ENCODE data around the gene RSU1. TPM values are rescaled to one million over a fixed set of nuclear protein-coding genes. Genes with fewer than 3 reads are reported as not detected.

The RSU1 gene
- total and polyA plus RNA-seq, 2 of the 13 experiments (the other 11 are each of a cell fraction or from before 2014, with no cell fraction given), result 32.3 to 35.1 TPM

GRCh38 chr10:16700331-16700730 lies 116.9 kb downstream of the RSU1 start:
- FAIRE-seq (no peak), ATAC-seq (no peak)

GRCh38 chr10:16699435-16700057 lies 117.7 kb downstream of the RSU1 start:
- intact Hi-C loops (cut with micrococcal nuclease; ENCODE audit: unreplicated experiment), result no loop called here
- TF ChIP-seq PTBP1 (IDR thresholded peaks at IDR 0.05; ENCODE audit: low read depth, low read length, poor library complexity, severe bottlenecking), result no peak
- Histone ChIP-seq H3K27me3 (ENCODE audit: control insufficient read depth in 1 of 2, insufficient read depth in 2 of 2, low read length in 2 of 2) (no peaks in the 10 kb centered on the region), H3K36me3 (replicated peaks in 1 of 2; ENCODE audit: control insufficient read depth in 1 of 2, insufficient read depth in 2 of 2, low read length in 2 of 2) (no peaks in the 10 kb centered on the region), H3K27ac (ENCODE audit: extremely low read length, insufficient read depth, low read length) (no peak overlapping the region), H3K4me2 (ENCODE audit: low read depth, low read length) (no peak overlapping the region), H3K9ac (ENCODE audit: insufficient read depth, low read depth, low read length) (no peak overlapping the region), H4K20me1 (ENCODE audit: insufficient read depth, low read length) (no peaks in the 10 kb centered on the region), H3K79me2 (ENCODE audit: insufficient read depth, low read length) (no peaks in the 10 kb centered on the region), H3K4me3 (replicated peaks in 1 of 3; ENCODE audit: insufficient read depth in 1 of 3, low read depth in 2 of 3, low read length in 3 of 3) (no peak overlapping the region), H2AFZ (ENCODE audit: low read length) (no peak overlapping the region), H3K4me1 (ENCODE audit: insufficient read depth, low read length) (no peaks in the 10 kb centered on the region), H3K9me3 (ENCODE audit: low read length) (no peaks in the 10 kb centered on the region)
- no TSS peak for BruUV-seq (replicated peaks)
- POLR2A ChIA-PET, result no interaction called here
- in situ Hi-C loops (cut with HindIII; ENCODE audit: extremely low pct_ligation_motif_present, low pct_unique_long_range_greater_than_20kb), result no loop called here
- 90% methylated on average over 13 of the region's 17 CpGs for WGBS (ENCODE audit: low lambda C conversion rate)
- CTCF ChIA-PET (ENCODE audit: low intra/inter-chr PET ratio, low total read pairs), result no interaction called here
- DNase-seq (ENCODE audit: low spot score) (no peak), FAIRE-seq (no peak), ATAC-seq (no peak)

More at GRCh38 chr10:16700331-16700730, 116.9 kb downstream of the RSU1 start:
- no peak overlapping the region for H3K4me2 ChIP-seq (ENCODE audit: low read depth, low read length)
- H4K20me1 ChIP-seq (ENCODE audit: insufficient read depth, low read length), result no peaks in the 10 kb centered on the region
- DNase-seq (ENCODE audit: low spot score), result no peak
- no peaks in the 10 kb centered on the region for H3K9me3 ChIP-seq (ENCODE audit: low read length)
- POLR2A ChIA-PET, result no interaction called here
- BruUV-seq (replicated peaks), result no TSS peak
- no peaks in the 10 kb centered on the region for H3K4me1 ChIP-seq (ENCODE audit: insufficient read depth, low read length)
- intact Hi-C loops (cut with micrococcal nuclease; ENCODE audit: unreplicated experiment), result no loop called here
- H3K27ac ChIP-seq (ENCODE audit: extremely low read length, insufficient read depth, low read length), result no peak overlapping the region
- no peak overlapping the region for H3K4me3 ChIP-seq (replicated peaks in 1 of 3; ENCODE audit: insufficient read depth in 1 of 3, low read depth in 2 of 3, low read length in 3 of 3)
- CTCF ChIA-PET (ENCODE audit: low intra/inter-chr PET ratio, low total read pairs), result no interaction called here
- in situ Hi-C loops (cut with HindIII; ENCODE audit: extremely low pct_ligation_motif_present, low pct_unique_long_range_greater_than_20kb), result no loop called here
- no peak overlapping the region for H3K9ac ChIP-seq (ENCODE audit: insufficient read depth, low read depth, low read length)
- no peak overlapping the region for H2AFZ ChIP-seq (ENCODE audit: low read length)
- no peaks in the 10 kb centered on the region for H3K79me2 ChIP-seq (ENCODE audit: insufficient read depth, low read length)
- TF ChIP-seq DMAP1 (CRISPR knock-in tag; IDR thresholded peaks at IDR 0.05) (no peak), FLYWCH1 (CRISPR knock-in tag; IDR thresholded peaks at IDR 0.05) (no peak), SALL2 (CRISPR knock-in tag; IDR thresholded peaks at IDR 0.05) (no peak), ZNF761 (CRISPR knock-in tag; conservative IDR thresholded peaks at IDR 0.05) (no peak)
- no peaks in the 10 kb centered on the region for H3K36me3 ChIP-seq (replicated peaks in 1 of 2; ENCODE audit: control insufficient read depth in 1 of 2, insufficient read depth in 2 of 2, low read length in 2 of 2)
- no peaks in the 10 kb centered on the region for H3K27me3 ChIP-seq (ENCODE audit: control insufficient read depth in 1 of 2, insufficient read depth in 2 of 2, low read length in 2 of 2)
- WGBS (ENCODE audit: low lambda C conversion rate), result 89% methylated on average over 5 of the region's 5 CpGs

Data from HepG2 (cell line).